M059J (cell line): ENCODE measurements around the gene OR2L5. TPM values are rescaled to one million over a fixed set of nuclear protein-coding genes. Genes with fewer than 3 reads are reported as not detected.
A peak's percentile ranks its signal among the peaks of the same experiment; 100 is the strongest.

Experiments used
- DNase-seq: peaks from one replicate; pipeline ENCODE4 v3.0.0-alpha.2; 2012; ENCODE audit warnings: low read depth
- total RNA-seq: library from RNA; depleted of rRNA; stranded (reverse); fragments of >200 nt; shearing (Covaris generic); gene quantifications from 2 replicates; pipeline ENCODE4 v1.2.3, GENCODE V29; 2014; rRNA removed

Gene OR2L5
- total RNA-seq, result not detected in 2 replicates

GRCh38 chr1:248013229-248013710, at the start of gene OR2L5:
Gene OR2L5, plus strand, starts transcription at chr1:248013660. Its CDS starts 8,288 bp downstream, at chr1:248021948.
- DNase-seq, result peak; percentile 1

- DNase-seq, result no peak
Observed at GRCh38 chr1:247964933-247965332, 48.5 kb upstream of the OR2L5 start, which contains the start of gene OR2AK2. Gene OR2AK2, plus strand, starts transcription at chr1:247965233. Its CDS starts 144 bp downstream, at chr1:247965377.

GRCh38 chr1:247966532-247967204, 46.8 kb upstream of the OR2L5 start:
- DNase-seq, result no peak

- no peak for DNase-seq
Observed at GRCh38 chr1:247992986-247993385, 20.5 kb upstream of the OR2L5 start.

GRCh38 chr1:247998811-247999210, 14.6 kb upstream of the OR2L5 start:
- no peak for DNase-seq

- DNase-seq, result no peak
Observed at GRCh38 chr1:248000169-248000568, 13.3 kb upstream of the OR2L5 start.

- no peak for DNase-seq
Observed at GRCh38 chr1:248007778-248008177, 5.7 kb upstream of the OR2L5 start.

- DNase-seq, result no peak
Observed at GRCh38 chr1:248009681-248010080, 3.8 kb upstream of the OR2L5 start.

GRCh38 chr1:248015803-248016202, 2.3 kb downstream of the OR2L5 start:
- DNase-seq, result no peak

GRCh38 chr1:248029770-248030169, 16.3 kb downstream of the OR2L5 start, which contains the start of gene OR2L2:
Gene OR2L2, plus strand, starts transcription at chr1:248030070. Its CDS starts 8,198 bp downstream, at chr1:248038268.
- DNase-seq, result no peak

- peak; percentile 2 for DNase-seq
Observed at GRCh38 chr1:248045209-248045608, 31.7 kb downstream of the OR2L5 start.

- DNase-seq, result no peak
Observed at GRCh38 chr1:248046536-248046935, 33.1 kb downstream of the OR2L5 start, which contains the start of gene OR2L3. Gene OR2L3, plus strand, starts transcription at chr1:248046836. Its CDS starts 13,846 bp downstream, at chr1:248060682.

- DNase-seq, result no peak
Observed at GRCh38 chr1:248047008-248047407, 33.5 kb downstream of the OR2L5 start.

GRCh38 chr1:248054671-248055070, 41.2 kb downstream of the OR2L5 start:
- no peak for DNase-seq

GRCh38 chr1:248055261-248055660, 41.8 kb downstream of the OR2L5 start:
- DNase-seq, result no peak

GRCh38 chr1:248065071-248065470, 51.6 kb downstream of the OR2L5 start:
- DNase-seq, result no peak

- no peak for DNase-seq
Observed at GRCh38 chr1:248065604-248066003, 52.1 kb downstream of the OR2L5 start.

Other genes starting within 250 kb of the OR2L5 start
- not detected in 2 replicates for gene OR14A16, start 189.5 kb upstream of the OR2L5 start, total RNA-seq
- gene OR11L1, start 171.8 kb upstream of the OR2L5 start, total RNA-seq, result not detected in 2 replicates
- not detected in 2 replicates for gene TRIM58, start 156.5 kb upstream of the OR2L5 start, total RNA-seq
- gene OR2W3, start 118.1 kb upstream of the OR2L5 start, total RNA-seq, result not detected in 2 replicates
- not detected in 2 replicates for gene OR2T8, start 93.4 kb upstream of the OR2L5 start, total RNA-seq
- gene OR2AJ1, start 88.8 kb upstream of the OR2L5 start, total RNA-seq, result not detected in 2 replicates
- gene OR2L8, start 64.8 kb upstream of the OR2L5 start, total RNA-seq, result not detected in 2 replicates
- not detected in 2 replicates for gene OR2AK2, start 48.4 kb upstream of the OR2L5 start, total RNA-seq
- gene OR2L2, start 16.4 kb downstream of the OR2L5 start, total RNA-seq, result not detected in 2 replicates
- not detected in 2 replicates for gene OR2L3, start 33.2 kb downstream of the OR2L5 start, total RNA-seq
- not detected in 2 replicates for gene OR2L13, start 81.5 kb downstream of the OR2L5 start, total RNA-seq
- not detected in 2 replicates for gene OR2M5, start 131.5 kb downstream of the OR2L5 start, total RNA-seq
- not detected in 2 replicates for gene OR2M2, start 161.2 kb downstream of the OR2L5 start, total RNA-seq
- not detected in 2 replicates for gene OR2M3, start 183.6 kb downstream of the OR2L5 start, total RNA-seq
- gene OR2M4, start 217.8 kb downstream of the OR2L5 start, total RNA-seq, result not detected in 2 replicates